ENCODE data around the gene RSPH1.

- TF ChIP-seq CTCF (IDR thresholded peaks at IDR 0.05) (no peak), POLR2A (IDR thresholded peaks at IDR 0.05) (no peak), POLR2AphosphoS5 (IDR thresholded peaks at IDR 0.05) (no peak)
Measured at GRCh38 chr21:42526379-42526727, 30.3 kb upstream of the RSPH1 start.
